Neural crest cell (in vitro differentiated cells): ENCODE data around the gene CEP44. TPM values are rescaled to one million over a fixed set of nuclear protein-coding genes. Genes with fewer than 3 reads are reported as not detected.

ENCODE experiments used
- DNase-seq: peaks from one replicate; pipeline ENCODE4 v3.0.0; 2021; ENCODE audit warnings: low read depth, mixed read lengths, low spot score
- H3K27ac Mint-ChIP-seq: one replicate; pipeline ENCODE4 v1.8.0; 2021; ENCODE audit warnings: mild to moderate bottlenecking, mixed read lengths; ENCODE audit not compliant: unreplicated experiment
- H3K27me3 Mint-ChIP-seq: 2 replicates; pipeline ENCODE4 v1.8.0; 2021; ENCODE audit warnings: low read depth, mild to moderate bottlenecking, mixed read lengths
- H3K36me3 Mint-ChIP-seq: 2 replicates; pipeline ENCODE4 v1.8.0; 2021; ENCODE audit warnings: low read depth, mild to moderate bottlenecking, mixed read lengths
- H3K4me1 Mint-ChIP-seq: 2 replicates; pipeline ENCODE4 v1.8.0; 2021; ENCODE audit warnings: mixed read lengths
- H3K4me3 Mint-ChIP-seq: one replicate; pipeline ENCODE4 v1.8.0; 2021; ENCODE audit warnings: mild to moderate bottlenecking, mixed read lengths
- H3K9me3 Mint-ChIP-seq: 2 replicates; pipeline ENCODE4 v1.8.0; 2021; ENCODE audit warnings: mixed read lengths
- total RNA-seq: library from RNA; stranded (reverse); gene quantifications from 2 replicates; pipeline ENCODE4 v1.2.1, GENCODE V29; 2021
- TF ChIP-seq, protein P1 (sequence below): fragments of 200-600 bp; sonication (generic); conservative IDR thresholded peaks from 2 replicates; pipeline ENCODE4 v1.5.0; 2021; ENCODE audit warnings: antibody characterized with exemption, mild to moderate bottlenecking

CEP44 gene
- total RNA-seq, 1 donor from 2014 or later: 19.8 TPM

DNA sequence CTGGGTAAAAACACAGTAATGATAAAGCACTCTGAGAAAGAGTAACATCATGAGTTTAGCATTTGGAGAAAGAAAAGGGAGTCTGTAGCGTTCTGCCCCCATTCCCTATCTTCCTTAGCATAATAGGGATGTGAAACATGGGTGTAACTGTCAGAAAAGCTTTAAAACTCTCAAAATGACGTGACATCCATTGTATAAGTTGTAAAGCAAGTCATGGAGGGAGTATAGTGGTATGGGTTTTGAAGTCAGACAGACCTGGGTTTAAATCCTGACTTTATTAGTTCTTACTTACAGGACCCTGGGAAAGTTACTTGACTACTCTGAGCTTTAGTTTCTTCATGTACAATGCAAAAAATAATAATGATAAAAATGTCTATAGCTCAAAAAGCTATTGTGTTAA is 17.3 kb upstream of the CEP44 start:
- Mint-ChIP-seq H3K4me1 (no peaks in the 10 kb centered on the region), H3K4me3 (no peak overlapping the region), H3K36me3 (no peaks in the 10 kb centered on the region), H3K27ac (no peak overlapping the region), H3K27me3 (no peaks in the 10 kb centered on the region), H3K9me3 (no peaks in the 10 kb centered on the region)
- TF ChIP-seq, protein P1, sequence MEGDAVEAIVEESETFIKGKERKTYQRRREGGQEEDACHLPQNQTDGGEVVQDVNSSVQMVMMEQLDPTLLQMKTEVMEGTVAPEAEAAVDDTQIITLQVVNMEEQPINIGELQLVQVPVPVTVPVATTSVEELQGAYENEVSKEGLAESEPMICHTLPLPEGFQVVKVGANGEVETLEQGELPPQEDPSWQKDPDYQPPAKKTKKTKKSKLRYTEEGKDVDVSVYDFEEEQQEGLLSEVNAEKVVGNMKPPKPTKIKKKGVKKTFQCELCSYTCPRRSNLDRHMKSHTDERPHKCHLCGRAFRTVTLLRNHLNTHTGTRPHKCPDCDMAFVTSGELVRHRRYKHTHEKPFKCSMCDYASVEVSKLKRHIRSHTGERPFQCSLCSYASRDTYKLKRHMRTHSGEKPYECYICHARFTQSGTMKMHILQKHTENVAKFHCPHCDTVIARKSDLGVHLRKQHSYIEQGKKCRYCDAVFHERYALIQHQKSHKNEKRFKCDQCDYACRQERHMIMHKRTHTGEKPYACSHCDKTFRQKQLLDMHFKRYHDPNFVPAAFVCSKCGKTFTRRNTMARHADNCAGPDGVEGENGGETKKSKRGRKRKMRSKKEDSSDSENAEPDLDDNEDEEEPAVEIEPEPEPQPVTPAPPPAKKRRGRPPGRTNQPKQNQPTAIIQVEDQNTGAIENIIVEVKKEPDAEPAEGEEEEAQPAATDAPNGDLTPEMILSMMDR: no peak
- no peak for DNase-seq

DNA sequence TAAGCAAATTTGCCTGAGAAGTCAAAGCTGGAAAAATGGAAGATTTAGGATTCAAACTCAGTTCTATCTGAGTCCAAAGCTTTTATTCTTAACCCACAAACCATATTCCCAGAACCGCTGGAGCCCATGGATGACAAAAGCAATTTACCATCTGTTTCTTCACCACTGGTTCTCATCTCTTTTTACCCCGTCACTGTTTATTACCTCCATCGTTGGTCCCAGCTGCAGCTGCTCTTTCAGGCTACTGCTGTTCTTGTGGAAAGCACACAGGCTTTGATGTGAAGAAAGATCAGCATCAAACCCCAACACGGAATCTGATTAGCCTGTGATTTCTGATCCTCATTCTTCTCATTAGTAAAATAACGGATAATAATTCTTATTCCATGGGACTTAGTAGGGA is 9.8 kb upstream of the CEP44 start:
- Mint-ChIP-seq H3K4me1 (no peaks in the 10 kb centered on the region), H3K36me3 (no peaks in the 10 kb centered on the region), H3K27me3 (no peaks in the 10 kb centered on the region), H3K9me3 (no peaks in the 10 kb centered on the region), H3K27ac (no peak overlapping the region), H3K4me3 (no peak overlapping the region)
- TF ChIP-seq, protein P1: no peak
- no peak for DNase-seq

DNA sequence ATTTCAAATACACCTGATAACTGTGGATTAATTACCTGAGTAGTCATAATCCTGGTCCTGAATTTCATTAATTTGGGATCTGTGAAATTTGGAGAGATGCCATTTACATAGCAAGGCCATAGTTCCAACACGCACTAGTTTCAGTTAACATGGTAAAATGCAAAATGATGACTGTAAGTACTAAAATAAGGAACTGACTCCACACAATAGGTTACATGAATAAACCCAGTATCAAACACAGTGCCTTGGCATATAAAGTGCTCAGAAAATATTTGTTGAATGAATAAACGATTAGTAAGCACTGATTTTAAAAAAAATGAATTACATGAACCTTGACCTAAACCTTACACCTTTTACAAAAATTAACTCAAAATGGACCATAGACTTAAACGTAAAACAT is 9.3 kb upstream of the CEP44 start:
- Mint-ChIP-seq H3K9me3 (peaks cover 2% of the 10 kb centered on the region), H3K27me3 (no peaks in the 10 kb centered on the region), H3K27ac (no peak overlapping the region), H3K4me3 (no peak overlapping the region), H3K36me3 (no peaks in the 10 kb centered on the region), H3K4me1 (no peaks in the 10 kb centered on the region)
- TF ChIP-seq, protein P1: no peak
- no peak for DNase-seq

DNA sequence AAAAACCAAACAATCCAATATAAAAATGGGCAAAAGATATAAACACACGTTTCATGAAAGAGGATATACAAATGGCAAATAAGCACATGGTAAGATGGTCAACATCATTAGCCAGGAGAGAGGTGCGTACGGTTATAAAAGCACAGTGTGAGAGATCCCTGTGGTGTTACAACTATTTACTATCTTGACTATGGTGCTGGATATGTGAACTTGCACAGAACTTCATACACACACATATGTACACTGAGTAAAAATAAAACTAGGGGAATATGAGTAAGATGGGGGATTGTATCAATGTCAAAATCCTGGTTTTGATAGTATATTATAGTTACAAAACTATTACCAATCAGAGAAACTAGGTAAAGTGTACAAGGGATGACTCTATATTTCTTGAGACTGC is 8.6 kb upstream of the CEP44 start:
- no peaks in the 10 kb centered on the region for H3K4me1 Mint-ChIP-seq
- TF ChIP-seq, protein P1: no peak
- no peak overlapping the region for H3K27ac Mint-ChIP-seq
- H3K36me3 Mint-ChIP-seq: no peaks in the 10 kb centered on the region
- no peaks in the 10 kb centered on the region for H3K27me3 Mint-ChIP-seq
- H3K9me3 Mint-ChIP-seq: peaks cover 2% of the 10 kb centered on the region
- no peak overlapping the region for H3K4me3 Mint-ChIP-seq
- no peak for DNase-seq

DNA sequence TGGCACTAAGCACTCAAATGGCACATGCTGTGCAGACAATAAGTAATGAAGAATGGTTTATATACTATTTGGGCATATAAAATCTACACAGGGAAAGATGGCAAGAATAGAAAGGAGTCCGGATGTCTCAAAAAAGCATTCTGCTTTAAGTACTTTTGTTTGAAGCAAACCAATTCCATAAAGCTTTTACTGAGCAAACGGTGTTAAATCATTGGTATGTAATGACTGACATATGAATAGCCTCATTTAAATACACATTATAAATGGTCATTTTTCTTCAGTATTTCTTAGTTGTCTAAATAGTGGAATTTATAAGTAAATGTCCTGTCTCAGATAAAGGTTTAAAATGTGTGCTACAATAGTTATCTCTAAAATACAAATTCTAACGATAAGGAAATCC is 6.3 kb upstream of the CEP44 start:
- TF ChIP-seq, protein P1: no peak
- Mint-ChIP-seq H3K9me3 (peaks cover 2% of the 10 kb centered on the region), H3K27ac (no peak overlapping the region), H3K4me1 (peaks cover 13% of the 10 kb centered on the region), H3K4me3 (no peak overlapping the region), H3K27me3 (no peaks in the 10 kb centered on the region), H3K36me3 (no peaks in the 10 kb centered on the region)
- DNase-seq: no peak

DNA sequence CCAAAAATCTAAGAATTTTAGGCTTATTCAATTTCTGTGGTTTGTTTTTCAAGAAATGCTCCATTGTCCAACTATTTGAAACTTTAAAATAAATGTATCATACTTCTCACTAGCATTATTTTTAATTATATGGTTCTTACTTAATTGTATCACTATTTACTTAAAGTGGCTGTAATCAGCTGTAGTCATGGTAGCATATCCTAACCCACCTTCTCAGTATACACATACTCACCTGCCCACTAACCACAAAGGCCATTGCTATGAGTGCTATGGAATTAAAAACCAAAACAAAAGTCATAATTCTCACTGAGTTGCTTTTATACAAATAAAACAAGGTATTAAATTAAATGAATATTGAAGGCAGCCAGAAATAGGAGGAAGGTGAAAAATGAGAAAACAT is 5.2 kb upstream of the CEP44 start:
- DNase-seq: no peak
- Mint-ChIP-seq H3K4me1 (peaks cover 19% of the 10 kb centered on the region), H3K36me3 (no peaks in the 10 kb centered on the region), H3K27ac (no peak overlapping the region), H3K9me3 (peaks cover 2% of the 10 kb centered on the region), H3K27me3 (no peaks in the 10 kb centered on the region), H3K4me3 (no peak overlapping the region)
- TF ChIP-seq, protein P1: no peak
